Ovary (tissue), 3 donors: ENCODE measurements around the gene ANKS1B.

Experiments
- EP300 ChIP-seq: sonication (generic); formaldehyde crosslinking; IDR thresholded peaks from one replicate; pipeline ENCODE4 v1.6.1; 2017; ENCODE audit warnings: antibody characterized with exemption
- TF ChIP-seq, protein P1 (sequence below), 3 donors: fragments of 450-650 bp in 2 of 3; fragments of 200-600 bp in 1 of 3; IDR thresholded peaks; one replicate each; pipeline versions ENCODE4 v1.5.1 to v1.8.0; 2016 to 2022; ENCODE audit warnings: antibody characterized with exemption in 3 of 3, mild to moderate bottlenecking in 1 of 3
- donor health status: DM: no; HTN: no; CAD: no.

DNA sequence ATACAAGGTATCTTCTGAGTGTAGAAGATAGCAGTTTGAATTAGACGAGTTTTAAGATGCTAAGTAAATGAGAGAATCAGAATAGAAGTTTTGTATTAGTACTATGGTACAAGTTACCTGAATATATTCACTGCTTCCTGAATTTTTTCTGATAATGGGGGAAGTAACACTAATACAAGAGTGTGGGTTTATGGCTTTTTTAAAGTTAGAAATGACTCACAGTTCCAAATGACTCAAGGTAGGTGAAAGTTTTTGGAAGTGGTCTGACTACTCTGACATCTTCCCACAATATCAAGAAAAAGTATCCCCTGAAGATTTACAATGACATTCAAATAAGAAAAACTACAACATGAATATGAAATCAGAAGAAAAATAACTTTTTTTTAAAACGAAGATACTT lies 460.9 kb downstream of the ANKS1B start:
- TF ChIP-seq, protein P1, sequence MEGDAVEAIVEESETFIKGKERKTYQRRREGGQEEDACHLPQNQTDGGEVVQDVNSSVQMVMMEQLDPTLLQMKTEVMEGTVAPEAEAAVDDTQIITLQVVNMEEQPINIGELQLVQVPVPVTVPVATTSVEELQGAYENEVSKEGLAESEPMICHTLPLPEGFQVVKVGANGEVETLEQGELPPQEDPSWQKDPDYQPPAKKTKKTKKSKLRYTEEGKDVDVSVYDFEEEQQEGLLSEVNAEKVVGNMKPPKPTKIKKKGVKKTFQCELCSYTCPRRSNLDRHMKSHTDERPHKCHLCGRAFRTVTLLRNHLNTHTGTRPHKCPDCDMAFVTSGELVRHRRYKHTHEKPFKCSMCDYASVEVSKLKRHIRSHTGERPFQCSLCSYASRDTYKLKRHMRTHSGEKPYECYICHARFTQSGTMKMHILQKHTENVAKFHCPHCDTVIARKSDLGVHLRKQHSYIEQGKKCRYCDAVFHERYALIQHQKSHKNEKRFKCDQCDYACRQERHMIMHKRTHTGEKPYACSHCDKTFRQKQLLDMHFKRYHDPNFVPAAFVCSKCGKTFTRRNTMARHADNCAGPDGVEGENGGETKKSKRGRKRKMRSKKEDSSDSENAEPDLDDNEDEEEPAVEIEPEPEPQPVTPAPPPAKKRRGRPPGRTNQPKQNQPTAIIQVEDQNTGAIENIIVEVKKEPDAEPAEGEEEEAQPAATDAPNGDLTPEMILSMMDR (IDR thresholded peaks at IDR 0.05), result no peak
- TF ChIP-seq EP300, result no peak
